Hematopoietic multipotent progenitor cell treated with erythropoietin and hydrocortisone succinate and interleukin-3 and kit ligand, for 17 days (in vitro differentiated cells): Measurements from ENCODE around the gene GZMB.
"Not testable (repeated sequence)": the region's sequence is repeated elsewhere in the genome, so short reads cannot be mapped to it uniquely, and the experiment has no call there.

Experiments used
- DNase-seq: peaks from one replicate; pipeline ENCODE4 v3.0.0-alpha.2; 2015; ENCODE audit warnings: low spot score

The GZMB gene

GRCh38 chr14:24631749-24632335, 2.1 kb downstream of the GZMB start:
- no peak for DNase-seq

DNA sequence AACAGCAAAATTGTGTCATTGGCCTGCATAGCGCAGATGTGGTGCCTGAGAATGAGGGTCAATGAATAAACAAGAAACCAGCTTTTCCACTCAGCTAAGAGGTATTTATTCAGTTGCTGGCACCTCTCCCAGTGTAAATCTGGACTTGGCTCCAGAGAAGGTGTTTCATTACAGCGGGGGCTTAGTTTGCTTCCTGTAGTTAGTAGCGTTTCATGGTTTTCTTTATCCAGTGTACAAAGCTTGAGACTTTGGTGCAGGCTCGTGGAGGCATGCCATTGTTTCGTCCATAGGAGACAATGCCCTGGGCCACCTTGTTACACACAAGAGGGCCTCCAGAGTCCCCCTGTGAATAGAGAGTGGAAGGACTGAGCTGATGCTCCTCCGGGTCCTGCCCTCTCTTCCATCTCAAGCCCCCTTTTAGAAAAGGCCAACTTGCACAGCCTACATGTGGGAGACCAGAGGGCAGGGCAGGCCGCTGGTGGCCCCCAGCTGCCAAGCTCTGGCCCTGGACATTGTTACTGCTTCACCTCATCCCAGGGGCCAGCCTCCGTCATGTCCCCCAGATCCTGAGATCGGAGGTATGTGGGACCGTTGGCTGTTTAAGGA, 3.0 kb downstream of the GZMB start:
- DNase-seq, result no peak

- DNase-seq, result no peak
Measured at GRCh38 chr14:24630087-24630871, 3.7 kb downstream of the GZMB start.

DNA sequence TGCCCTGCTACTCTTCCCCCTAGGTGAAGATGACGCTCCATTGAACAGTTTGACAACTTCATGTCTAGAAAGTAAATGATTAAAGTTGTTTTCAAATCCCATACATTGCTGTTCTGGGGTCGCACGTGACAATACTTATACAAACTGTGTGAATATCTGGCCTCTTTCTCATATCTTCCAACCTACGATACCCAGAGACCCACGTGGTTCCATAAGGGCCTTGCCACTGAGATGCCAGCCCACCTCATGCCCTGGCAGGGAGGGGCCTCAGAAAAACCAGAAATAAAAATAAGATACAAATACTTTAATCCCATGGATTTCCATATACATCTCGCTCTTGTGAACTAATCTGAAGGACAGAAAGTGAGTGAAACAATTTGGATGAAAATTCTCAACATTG, 4.5 kb downstream of the GZMB start:
- DNase-seq, result no peak

GRCh38 chr14:24613747-24614146, 20.2 kb downstream of the GZMB start:
- no peak for DNase-seq

DNA sequence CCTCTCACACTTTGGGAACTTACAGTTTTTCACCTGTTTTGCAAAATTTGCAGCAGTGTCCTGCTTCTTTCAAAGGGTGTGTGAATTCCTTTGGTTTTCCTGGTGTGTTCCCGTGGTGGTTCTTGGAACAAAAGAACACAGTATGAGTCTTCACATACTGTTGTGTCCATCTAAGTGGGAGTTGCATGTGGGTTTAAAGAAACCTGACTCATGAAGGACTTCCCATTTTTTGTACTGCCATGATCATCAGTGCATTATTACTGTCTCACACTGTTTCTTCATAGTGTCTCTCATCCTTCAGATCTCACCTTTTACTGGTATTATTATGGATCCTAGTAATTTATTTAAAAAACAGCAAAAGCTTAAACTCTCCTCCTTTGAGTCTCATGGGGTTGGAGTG, 20.7 kb downstream of the GZMB start:
- DNase-seq, result no peak

- no peak for DNase-seq
Measured at GRCh38 chr14:24612196-24612595, 21.8 kb downstream of the GZMB start.

DNA sequence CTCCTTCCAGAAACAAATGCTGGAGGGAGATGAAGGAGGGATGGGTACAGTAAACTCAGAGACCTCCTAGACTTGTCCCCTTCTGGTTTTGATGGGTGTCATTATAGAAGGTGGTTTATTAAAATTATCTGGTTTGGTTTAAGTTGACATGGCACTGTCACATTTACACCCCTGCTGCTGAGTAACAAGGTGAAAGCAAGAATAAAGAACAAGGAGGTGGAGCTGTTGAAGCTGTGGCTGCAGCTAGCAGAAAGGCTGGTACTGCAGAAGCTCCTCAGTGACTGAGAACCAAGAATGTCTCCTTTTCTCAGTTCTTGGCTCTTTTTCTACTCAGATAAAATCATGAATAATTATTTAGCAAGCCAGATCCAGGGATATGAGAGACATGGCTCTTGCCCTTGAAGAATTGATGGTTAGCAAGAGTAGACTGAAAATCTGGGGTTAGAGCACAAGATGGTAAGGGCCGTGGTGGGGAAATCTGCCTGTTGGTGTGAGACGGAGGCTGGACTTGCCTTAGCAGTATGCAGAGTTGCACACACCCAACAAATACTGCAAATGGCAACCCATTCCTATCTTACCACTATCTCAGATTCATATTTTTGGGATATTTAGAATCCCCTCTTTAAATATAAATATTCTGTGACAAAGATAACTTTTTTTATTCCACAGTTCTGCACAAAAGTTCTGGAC, 24.2 kb downstream of the GZMB start, which contains the start of gene GZMH:
Gene GZMH, minus strand, starts transcription at position 31 of the 690 bp plus-strand sequence. CDS start 72 bp downstream, outside the sequence.
- DNase-seq, result no peak

- DNase-seq, result no peak
Measured at GRCh38 chr14:24607635-24608514, 26.1 kb downstream of the GZMB start.

GRCh38 chr14:24607081-24607480, 26.9 kb downstream of the GZMB start:
- DNase-seq, result no peak

- DNase-seq, result no peak
Measured at GRCh38 chr14:24606297-24606696, 27.7 kb downstream of the GZMB start.

DNA sequence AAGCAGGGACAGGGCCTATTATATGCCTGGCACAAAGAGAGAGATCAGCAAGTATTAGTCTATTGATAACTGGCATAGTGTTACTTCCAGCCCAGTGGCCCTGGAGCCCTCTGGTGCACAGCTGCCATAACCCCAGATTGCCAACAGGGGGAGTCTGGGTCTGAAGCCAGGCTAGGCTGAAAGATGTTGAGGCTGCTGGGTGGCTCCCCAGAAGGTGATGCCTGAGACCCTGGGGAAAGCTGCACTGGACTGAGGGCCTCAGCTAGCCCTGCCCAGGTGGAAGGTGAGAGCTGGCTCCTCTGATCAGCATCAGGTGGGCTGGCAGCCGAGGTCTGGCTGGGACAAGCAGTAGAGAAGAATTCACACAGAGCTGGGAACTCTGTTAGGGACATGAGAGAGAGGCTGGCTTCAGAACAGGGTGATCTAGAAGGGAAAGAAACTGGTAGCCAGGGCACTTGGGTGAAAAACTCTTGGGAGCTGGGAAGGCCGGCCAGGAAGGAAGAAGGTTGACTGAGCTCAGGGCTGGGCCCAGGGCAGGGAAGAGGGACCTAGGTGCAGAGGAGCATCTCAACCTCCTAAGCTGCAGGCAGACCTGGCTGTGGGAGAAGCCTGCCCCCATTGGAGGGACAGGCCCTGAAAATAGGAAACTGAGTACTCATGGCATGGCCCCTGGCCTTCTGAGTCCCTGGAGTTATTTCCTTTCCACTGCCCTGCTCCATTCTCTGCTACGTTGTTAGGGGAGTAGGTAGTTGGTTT, 28.4 kb downstream of the GZMB start:
- peak; percentile 31 for DNase-seq

DNA sequence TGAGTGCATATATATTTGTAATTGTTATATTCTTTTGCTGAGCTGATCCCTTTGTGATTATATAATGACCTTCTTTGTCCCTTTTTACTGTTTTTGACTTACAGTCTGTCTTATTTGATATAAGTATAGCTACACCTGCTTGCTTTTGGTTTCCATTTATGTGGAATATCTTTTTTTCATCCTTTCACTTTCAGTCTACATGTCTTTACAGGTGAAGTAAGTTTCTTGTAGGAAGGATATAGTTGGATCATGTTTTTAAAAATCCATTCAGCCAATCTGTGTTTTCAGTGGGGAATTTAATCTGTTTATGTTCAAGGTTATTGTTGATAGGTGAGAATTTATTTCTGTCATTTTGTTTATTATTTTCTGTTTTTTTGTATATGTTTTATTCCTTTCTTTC, 36.6 kb downstream of the GZMB start:
- no peak for DNase-seq

- DNase-seq, result no peak
Measured at GRCh38 chr14:24595073-24595808, 38.7 kb downstream of the GZMB start.

DNA sequence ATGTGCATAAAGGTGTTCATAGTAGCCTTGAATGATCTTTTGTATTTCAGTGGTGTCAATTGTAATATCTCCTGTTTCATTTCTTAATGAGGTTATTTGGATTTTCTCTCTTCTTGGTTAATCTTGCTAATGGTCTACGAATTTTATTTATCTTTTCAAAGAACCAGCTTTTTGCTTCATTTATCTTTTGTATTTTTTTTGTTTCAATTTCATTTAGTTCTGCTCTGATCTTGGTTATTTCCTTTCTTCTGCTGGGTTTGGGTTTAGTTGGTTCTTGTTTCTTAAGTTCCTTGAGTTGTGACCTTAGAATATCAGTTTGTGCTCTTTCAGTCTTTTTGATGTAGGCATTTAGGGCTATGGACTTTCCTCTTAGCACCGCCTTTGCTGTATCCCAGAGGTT, 43.0 kb downstream of the GZMB start:
- DNase-seq, result not testable (repeated sequence)

- not testable (repeated sequence) for DNase-seq
Measured at GRCh38 chr14:24584402-24584801, 49.6 kb downstream of the GZMB start.
